GM12878 (cell line): Measurements from ENCODE around the gene TK2. TPM values are rescaled to one million over a fixed set of nuclear protein-coding genes. Genes with fewer than 3 reads are reported as not detected.

ENCODE experiments used
- ATAC-seq: fragments of 200-7000 bp; cut with Tn5 transposase; 3 replicates; pipeline ENCODE4 v1.9.1; 2020; ENCODE audit warnings: mild to moderate bottlenecking, moderate library complexity
- BruUV-seq: library from RNA; stranded (reverse); fragments of 400-500 nt; replicated peaks from 2 replicates; lab custom pipeline; 2021; lab: Mats Ljungman, UMichigan
- CTCF ChIA-PET: fragments of 300-600 bp; sonication (Branson Sonifier 250); formaldehyde crosslinking; extraction: SDS; loops from one replicate; lab custom pipeline; 2021; ENCODE audit warnings: inconsistent platforms; lab: Yijun Ruan, JAX
- POLR2A ChIA-PET: fragments of 350-600 bp; formaldehyde crosslinking; extraction: SDS; loops from one replicate; lab custom pipeline; 2021; ENCODE audit warnings: inconsistent platforms; lab: Charles Lee
- RAD21 ChIA-PET: fragments of 300-600 bp; sonication (Branson Sonifier 250); formaldehyde crosslinking; loops from one replicate; lab custom pipeline; 2023; ENCODE audit warnings: antibody characterized with exemption; ENCODE audit not compliant: unreplicated experiment; lab: Charles Lee
- SMC1A ChIA-PET: fragments of 300-600 bp; sonication (Branson Sonifier 250); formaldehyde crosslinking; loops from one replicate; lab custom pipeline; 2023; ENCODE audit not compliant: unreplicated experiment, uncharacterized antibody; lab: Charles Lee
- DNase-seq: peaks from one replicate; pipeline ENCODE4 v3.0.0-alpha.2; 2011; ENCODE audit warnings: low read depth, low spot score
- FAIRE-seq: peaks from 3 replicates; lab custom pipeline; 2011; peaks lifted over from hg19 to GRCh38; lab: Jason Lieb, UNC
- H2AFZ ChIP-seq: 2 replicates; pipeline ENCODE4 v1.6.0; 2011; ENCODE audit warnings: low read depth, low read length, control low read depth; ENCODE audit not compliant: control insufficient read depth
- H3K27ac ChIP-seq: 2 replicates; pipeline ENCODE4 v1.5.1; 2011; ENCODE audit warnings: control low read depth; ENCODE audit not compliant: control insufficient read depth, insufficient read depth
- H3K27me3 ChIP-seq, 2 experiments: replicated peaks in 1 of 2; 2 replicates each; pipeline versions ENCODE4 v1.6.0 to v1.6.1; 2011; ENCODE audit warnings: low read length in 1 of 2; ENCODE audit not compliant: control insufficient read depth in 2 of 2, insufficient read depth in 2 of 2
- H3K36me3 ChIP-seq, 2 experiments: 2 replicates each; pipeline ENCODE4 v1.5.1; 2011; ENCODE audit warnings: low read length in 1 of 2; ENCODE audit not compliant: control insufficient read depth in 2 of 2, insufficient read depth in 2 of 2
- H3K4me1 ChIP-seq: 2 replicates; pipeline ENCODE4 v1.6.1; 2011; ENCODE audit warnings: mild to moderate bottlenecking, low read length, moderate library complexity, mixed read lengths; ENCODE audit not compliant: control insufficient read depth, insufficient read depth
- H3K4me2 ChIP-seq: 2 replicates; pipeline ENCODE4 v1.6.0; 2011; ENCODE audit warnings: control low read depth; ENCODE audit not compliant: control insufficient read depth, insufficient read depth
- H3K4me3 ChIP-seq: fragments of 200-600 bp; sonication (generic); 2 replicates; pipeline ENCODE4 v1.5.1; 2016
- H3K79me2 ChIP-seq: 2 replicates; pipeline ENCODE4 v1.6.0; 2011; ENCODE audit warnings: low read length; ENCODE audit not compliant: control insufficient read depth, insufficient read depth
- H3K9ac ChIP-seq: 2 replicates; pipeline ENCODE4 v1.8.0; 2011; ENCODE audit warnings: low read length, control low read depth, mixed read lengths; ENCODE audit not compliant: control insufficient read depth, insufficient read depth
- H3K9me3 ChIP-seq: replicated peaks from 3 replicates; pipeline ENCODE4 v1.5.1; 2011; ENCODE audit warnings: mild to moderate bottlenecking, low read length; ENCODE audit not compliant: control insufficient read depth, insufficient read depth
- H4K20me1 ChIP-seq: 2 replicates; pipeline ENCODE4 v1.6.0; 2011; ENCODE audit not compliant: control insufficient read depth, insufficient read depth
- ATF7 ChIP-seq: fragments of 450-650 bp; IDR thresholded peaks from 2 replicates; pipeline ENCODE4 v1.6.1; 2016; ENCODE audit warnings: low read depth, mild to moderate bottlenecking
- BHLHE40 ChIP-seq, 2 experiments: fragments of 450-650 bp in 1 of 2; IDR thresholded peaks; 2 replicates each; pipeline ENCODE4 v1.6.1; 2011 to 2017; ENCODE audit warnings: low read depth in 2 of 2, borderline replicate concordance in 1 of 2, improper control_type of control experiment in 1 of 2, low read length in 1 of 2, mild to moderate bottlenecking in 1 of 2
- CREB1 ChIP-seq: IDR thresholded peaks from 2 replicates; pipeline ENCODE4 v1.6.1; 2012; ENCODE audit warnings: low read depth, mild to moderate bottlenecking, inconsistent platforms
- E4F1 ChIP-seq: fragments of 450-650 bp; IDR thresholded peaks from 2 replicates; pipeline ENCODE4 v1.6.1; 2018; ENCODE audit warnings: borderline replicate concordance, mild to moderate bottlenecking; ENCODE audit not compliant: partially characterized antibody
- EED ChIP-seq: sonication (generic); IDR thresholded peaks from 2 replicates; pipeline ENCODE4 v1.6.1; 2016; ENCODE audit warnings: antibody characterized with exemption, low read depth
- EGR1 ChIP-seq, 2 experiments: IDR thresholded peaks; 1 replicate in 1 of 2; 2 replicates in 1 of 2; pipeline ENCODE4 v1.6.1; 2011 to 2012; ENCODE audit warnings: low read depth in 2 of 2, low read length in 2 of 2, borderline replicate concordance in 1 of 2, mild to moderate bottlenecking in 1 of 2, moderate library complexity in 1 of 2
- ETV6 ChIP-seq, 2 experiments: fragments of 450-650 bp in 1 of 2; IDR thresholded peaks in 1 of 2; conservative IDR thresholded peaks in 1 of 2; 2 replicates each; pipeline ENCODE4 v1.6.1; 2014; ENCODE audit warnings: antibody characterized with exemption in 1 of 2, borderline replicate concordance in 1 of 2, low read depth in 1 of 2, mild to moderate bottlenecking in 1 of 2, moderate library complexity in 1 of 2
- GATAD2B ChIP-seq: fragments of 450-650 bp; conservative IDR thresholded peaks from 2 replicates; pipeline ENCODE4 v1.6.1; 2017; ENCODE audit warnings: low read depth, mild to moderate bottlenecking, moderate library complexity
- IKZF1 ChIP-seq: fragments of 450-650 bp; conservative IDR thresholded peaks from 2 replicates; pipeline ENCODE4 v1.6.1; 2017; ENCODE audit warnings: antibody characterized with exemption, mild to moderate bottlenecking
- IKZF2 ChIP-seq, 2 experiments: fragments of 450-650 bp; IDR thresholded peaks; 2 replicates each; pipeline ENCODE4 v1.6.1; 2017; ENCODE audit warnings: mild to moderate bottlenecking in 2 of 2, moderate library complexity in 2 of 2
- JUNB ChIP-seq: IDR thresholded peaks from 2 replicates; pipeline ENCODE4 v1.6.1; 2016; ENCODE audit warnings: antibody characterized with exemption, mild to moderate bottlenecking
- MTA2 ChIP-seq: fragments of 450-650 bp; IDR thresholded peaks from 2 replicates; pipeline ENCODE4 v1.6.1; 2016; ENCODE audit warnings: low read depth, mild to moderate bottlenecking, moderate library complexity
- NFIC ChIP-seq: IDR thresholded peaks from 2 replicates; pipeline ENCODE4 v1.6.1; 2012; ENCODE audit warnings: low read depth, mild to moderate bottlenecking, inconsistent platforms, low read length, moderate library complexity
- NFXL1 ChIP-seq: fragments of 450-650 bp; IDR thresholded peaks from 2 replicates; pipeline ENCODE4 v1.6.1; 2017; ENCODE audit warnings: antibody characterized with exemption, mild to moderate bottlenecking, borderline replicate concordance
- PBX3 ChIP-seq: IDR thresholded peaks from 2 replicates; pipeline ENCODE4 v1.6.1; 2011; ENCODE audit warnings: mild to moderate bottlenecking, low read depth, low read length, moderate library complexity; ENCODE audit not compliant: insufficient replicate concordance
- RUNX3 ChIP-seq: IDR thresholded peaks from 2 replicates; pipeline ENCODE4 v1.6.1; 2012; ENCODE audit warnings: low read length, inconsistent platforms
- WGBS: methylation state at CpG from one replicate; pipeline ENCODE4 v1.1.6; 2016; ENCODE audit warnings: low lambda C conversion rate; ENCODE audit not compliant: insufficient replicate concordance, insufficient coverage; ENCODE audit errors: missing lambda C conversion rate; 5-methylcytosine and 5-hydroxymethylcytosine counted together
- in situ Hi-C: fragments of 300-500 bp; cut with MboI; formaldehyde crosslinking; loops from 9 replicates; pipeline ENCODE4 v1.14.3; 2018; ENCODE audit warnings: mixed read lengths
- intact Hi-C: fragments of 100-400 bp; cut with micrococcal nuclease; formaldehyde crosslinking; loops from one replicate; pipeline ENCODE4 v1.14.2; 2022; ENCODE audit not compliant: unreplicated experiment
- polyA plus RNA-seq, 11 experiments: library from polyadenylated mRNA; depleted of rRNA in 4 of 11; unstranded in 6 of 11; stranded (reverse) in 5 of 11; fragments of >200 nt; fragmentation: Nextera tagmentation in 4 of 11; fragmentation: Illumina TruSeq in 1 of 11; extraction: Ambion mirVana in 4 of 11; extraction: Trizol in 1 of 11; gene quantifications; 1 replicate in 1 of 11; 2 replicates in 10 of 11; pipeline versions ENCODE4 v1.2.1 to v1.2.3, GENCODE V29; 2011 to 2016; ENCODE audit warnings: inconsistent platforms in 2 of 11, missing spikeins in 2 of 11, low read depth in 1 of 11
- total RNA-seq, 4 experiments: library from RNA; depleted of rRNA in 3 of 4; stranded (reverse); fragments of >200 nt in 3 of 4; fragmentation: Illumina TruSeq in 1 of 4; extraction: Trizol in 1 of 4; gene quantifications; 2 replicates each; pipeline versions ENCODE4 v1.2.1 to v1.2.3, GENCODE V29; 2013 to 2021

TK2 gene
- total and polyA plus RNA-seq, 10 of the 15 experiments (the other 5 are each of a cell fraction or from before 2014, with no cell fraction given) = 1.3 to 12.4 (median 3.0) TPM

- RAD21 ChIA-PET = interaction anchor here (0.6 to 2.8 kb wide), 8 partner anchors 9 to 82 kb away, joined by 3 to 6 read pairs (median 4); no protein-coding TSS in a partner anchor
- ATAC-seq (peak; percentile 90), DNase-seq (no peak), FAIRE-seq (peak; percentile 70)
- POLR2A ChIA-PET = interaction anchor here (0.9 kb wide), 1 partner anchor 43 kb away, joined by 3 read pairs; no protein-coding TSS in a partner anchor
- Histone ChIP-seq H2AFZ (no peak overlapping the region), H3K36me3 (no peaks in the 10 kb centered on the region), H3K4me1 (peaks cover 3% of the 10 kb centered on the region; the same call in 1 of the 2 replicates), H3K4me2 (no peak overlapping the region), H3K27ac (no peak overlapping the region), H4K20me1 (no peaks in the 10 kb centered on the region), H3K9ac (no peak overlapping the region), H3K9me3 (no peaks in the 10 kb centered on the region), H3K79me2 (no peaks in the 10 kb centered on the region), H3K27me3 (no peaks in the 10 kb centered on the region), H3K4me3 (no peak overlapping the region)
- SMC1A ChIA-PET = interaction anchor here (0.6 to 2.1 kb wide), 16 partner anchors 12 to 101 kb away, joined by 3 to 8 read pairs (median 3); no protein-coding TSS in a partner anchor
- TF ChIP-seq NFXL1 (no peak), BHLHE40 (IDR thresholded peaks at IDR 0.05; ENCODE audit: borderline replicate concordance in 1 of 2, low read depth in 2 of 2, low read length in 1 of 2) (0 out of 4 replicates have a peak, but pooled peaks of 1 of the 2 experiments have one; percentile 9), IKZF2 (IDR thresholded peaks at IDR 0.05) (peak; percentile 61 to 63), CREB1 (0 out of 2 replicates have a peak, but pooled peaks have one; percentile 11), PBX3 (no peak), ETV6 (conservative IDR thresholded peaks at IDR 0.05 in 1 of 2, IDR thresholded peaks at IDR 0.05 in 1 of 2; ENCODE audit: borderline replicate concordance in 1 of 2, low read depth in 1 of 2) (peak in 1 of 2 experiments; percentile 49; a peak in 1 of 4 replicates), GATAD2B (no peak), IKZF1 (peak; percentile 55), NFIC (peak; percentile 28; the same call in 1 of the 2 replicates), ATF7 (0 out of 2 replicates have a peak, but pooled peaks have one; percentile 25), RUNX3 (peak; percentile 59), EED (peak; percentile 47; the same call in 1 of the 2 replicates), MTA2 (peak; percentile 20; the same call in 1 of the 2 replicates), JUNB (peak; percentile 32; the same call in 1 of the 2 replicates), E4F1 (no peak), EGR1 (IDR thresholded peaks at IDR 0.05; ENCODE audit: borderline replicate concordance in 1 of 2, low read depth in 2 of 2, low read length in 2 of 2) (0 out of 3 replicates have a peak, but pooled peaks of 1 of the 2 experiments have one; percentile 3)
- CTCF ChIA-PET = interaction anchor here (0.6 to 3.8 kb wide), 24 partner anchors 14 to 418 kb away, joined by 3 to 12 read pairs (median 5); partner anchors contain the start of gene NAE1
- BruUV-seq = no TSS peak
- WGBS = 4% methylated on average over 7 of the region's 7 CpGs
- intact Hi-C loops (no loop called here), in situ Hi-C loops (no loop called here)
Observed at GRCh38 chr16:66508248-66508913, 41.5 kb downstream of the TK2 start.
